Panc1 (cell line): ENCODE data around the gene TPCN1. TPM values are rescaled to one million over a fixed set of nuclear protein-coding genes. Genes with fewer than 3 reads are reported as not detected.

Source experiments
- ATAC-seq: fragments of 200-7000 bp; cut with Tn5 transposase; 2 replicates; pipeline ENCODE4 v1.9.1; 2020; ENCODE audit warnings: mild to moderate bottlenecking, moderate library complexity
- BruUV-seq: library from RNA; stranded (reverse); fragments of 400-500 nt; replicated peaks from 2 replicates; lab custom pipeline; 2021; lab: Mats Ljungman, UMichigan
- CTCF ChIA-PET: fragments of 300-600 bp; sonication (Branson Sonifier 250); formaldehyde crosslinking; loops from one replicate; lab custom pipeline; 2022; ENCODE audit warnings: antibody characterized with exemption; lab: Charles Lee
- POLR2A ChIA-PET: fragments of 300-600 bp; sonication (Branson Sonifier 250); formaldehyde crosslinking; loops from one replicate; lab custom pipeline; 2022; ENCODE audit warnings: antibody characterized with exemption; lab: Charles Lee
- DNase-seq: peaks from one replicate; pipeline ENCODE4 v3.0.0-alpha.2; 2010; ENCODE audit warnings: low read depth, low spot score
- H3K27ac ChIP-seq: 2 replicates; pipeline ENCODE4 v1.5.1; 2011; ENCODE audit warnings: mild to moderate bottlenecking, low read length, inconsistent platforms
- H3K27me3 ChIP-seq: fragments of 200-500 bp; sonication (Bioruptor generic); 2 replicates; pipeline ENCODE4 v1.6.0; 2014; ENCODE audit warnings: low read length, inconsistent platforms; ENCODE audit not compliant: control insufficient read depth, insufficient read depth
- H3K36me3 ChIP-seq: fragments of 200-500 bp; sonication (Bioruptor generic); 2 replicates; pipeline ENCODE4 v1.5.1; 2014; ENCODE audit warnings: inconsistent platforms, mild to moderate bottlenecking, low read length, moderate library complexity; ENCODE audit not compliant: control insufficient read depth, insufficient read depth
- H3K4me1 ChIP-seq: 2 replicates; pipeline ENCODE4 v1.5.1; 2011; ENCODE audit warnings: inconsistent platforms, mild to moderate bottlenecking, low read length, moderate library complexity; ENCODE audit not compliant: control insufficient read depth, insufficient read depth
- H3K4me3 ChIP-seq, 2 experiments: 2 replicates each; pipeline ENCODE4 v1.5.1; 2011 to 2012; ENCODE audit warnings: low read depth in 2 of 2, low read length in 2 of 2, mild to moderate bottlenecking in 2 of 2, inconsistent platforms in 1 of 2, moderate library complexity in 1 of 2
- H3K9me3 ChIP-seq: fragments of 200-500 bp; sonication (Bioruptor generic); 2 replicates; pipeline ENCODE4 v1.5.1; 2014; ENCODE audit warnings: low read depth, mild to moderate bottlenecking, inconsistent platforms, low read length, moderate library complexity; ENCODE audit not compliant: control insufficient read depth, insufficient read depth
- POLR2AphosphoS5 ChIP-seq: IDR thresholded peaks from 2 replicates; pipeline ENCODE4 v1.6.1; 2012; ENCODE audit warnings: mild to moderate bottlenecking, low read depth, low read length, moderate library complexity
- SIN3A ChIP-seq: IDR thresholded peaks from 2 replicates; pipeline ENCODE4 v1.6.1; 2012; ENCODE audit warnings: low read depth, mild to moderate bottlenecking, low read length, moderate library complexity, borderline replicate concordance; ENCODE audit not compliant: insufficient read depth
- TCF7L2 ChIP-seq: IDR thresholded peaks from 2 replicates; pipeline ENCODE4 v1.6.1; 2011; ENCODE audit warnings: mild to moderate bottlenecking, low read depth, low read length, inconsistent platforms
- in situ Hi-C: cut with HindIII; loops from 2 replicates; pipeline ENCODE4 v1.10.0; 2016; ENCODE audit warnings: low sequenced_read_pairs, low pct_unique_long_range_greater_than_20kb
- intact Hi-C: fragments of 100-400 bp; cut with micrococcal nuclease; formaldehyde crosslinking; loops from one replicate; pipeline ENCODE4 v1.10.0; 2022; ENCODE audit not compliant: unreplicated experiment
- total RNA-seq: library from RNA; stranded (reverse); gene quantifications from one replicate; pipeline ENCODE4 v1.2.1, GENCODE V29; 2021; ENCODE audit not compliant: unreplicated experiment
- TF ChIP-seq, protein P1 (sequence below): fragments of 450-650 bp; IDR thresholded peaks from 2 replicates; pipeline ENCODE4 v1.5.1; 2017; ENCODE audit warnings: mild to moderate bottlenecking
- TF ChIP-seq, protein P2 (sequence below), 2 experiments: IDR thresholded peaks; 2 replicates each; pipeline ENCODE4 v1.6.1; 2011 to 2012; ENCODE audit warnings: low read depth in 2 of 2, control low read depth in 1 of 2, low read length in 1 of 2, mild to moderate bottlenecking in 1 of 2, moderate library complexity in 1 of 2; ENCODE audit not compliant: insufficient read depth in 1 of 2

Gene TPCN1
- total RNA-seq, 1 experiment from 2014 or later: 75.2 TPM

DNA sequence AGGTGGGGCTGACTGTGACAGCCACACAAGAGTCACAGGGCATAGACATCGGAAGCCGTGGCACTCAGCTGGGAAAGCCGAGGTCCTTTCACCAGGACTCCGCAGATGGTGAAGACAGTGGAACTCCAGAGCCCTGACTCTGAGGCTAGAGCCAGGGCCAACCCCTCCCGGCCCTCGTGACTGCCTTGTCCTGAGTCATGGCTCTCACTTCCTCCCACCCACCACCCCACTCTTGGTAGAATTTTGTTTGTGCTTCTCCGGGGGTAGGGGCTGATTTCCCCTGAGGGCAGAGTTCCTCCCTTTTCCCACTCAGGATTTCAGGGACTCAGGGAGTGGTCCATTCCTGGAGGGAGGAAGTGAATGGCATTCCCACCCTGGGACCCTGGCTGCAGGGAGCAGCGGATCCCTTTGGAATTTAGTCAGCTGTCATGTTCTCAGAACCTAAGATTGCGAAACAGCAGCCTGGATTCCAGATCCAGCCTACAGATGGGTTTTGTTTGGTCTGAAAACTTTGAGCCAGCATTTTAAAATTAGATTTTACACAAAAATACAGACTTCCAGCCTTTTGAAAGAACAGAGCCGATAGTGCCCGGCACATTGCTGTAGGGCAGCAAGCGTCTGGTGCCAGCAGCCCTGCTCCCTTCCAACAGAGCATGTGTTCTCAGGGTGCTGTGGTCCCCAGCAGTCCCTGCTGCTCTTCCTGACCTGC, 50.7 kb downstream of the TPCN1 start:
- no peak for DNase-seq
- no peaks in the 10 kb centered on the region for H3K27me3 ChIP-seq
- H3K27ac ChIP-seq: no peak overlapping the region
- in situ Hi-C loops: no loop called here
- H3K4me3 ChIP-seq: no peak overlapping the region
- H3K4me1 ChIP-seq: no peaks in the 10 kb centered on the region
- ChIA-PET CTCF (no interaction called here), POLR2A (no interaction called here)
- no peak for TF ChIP-seq TCF7L2
- TF ChIP-seq, protein P1, sequence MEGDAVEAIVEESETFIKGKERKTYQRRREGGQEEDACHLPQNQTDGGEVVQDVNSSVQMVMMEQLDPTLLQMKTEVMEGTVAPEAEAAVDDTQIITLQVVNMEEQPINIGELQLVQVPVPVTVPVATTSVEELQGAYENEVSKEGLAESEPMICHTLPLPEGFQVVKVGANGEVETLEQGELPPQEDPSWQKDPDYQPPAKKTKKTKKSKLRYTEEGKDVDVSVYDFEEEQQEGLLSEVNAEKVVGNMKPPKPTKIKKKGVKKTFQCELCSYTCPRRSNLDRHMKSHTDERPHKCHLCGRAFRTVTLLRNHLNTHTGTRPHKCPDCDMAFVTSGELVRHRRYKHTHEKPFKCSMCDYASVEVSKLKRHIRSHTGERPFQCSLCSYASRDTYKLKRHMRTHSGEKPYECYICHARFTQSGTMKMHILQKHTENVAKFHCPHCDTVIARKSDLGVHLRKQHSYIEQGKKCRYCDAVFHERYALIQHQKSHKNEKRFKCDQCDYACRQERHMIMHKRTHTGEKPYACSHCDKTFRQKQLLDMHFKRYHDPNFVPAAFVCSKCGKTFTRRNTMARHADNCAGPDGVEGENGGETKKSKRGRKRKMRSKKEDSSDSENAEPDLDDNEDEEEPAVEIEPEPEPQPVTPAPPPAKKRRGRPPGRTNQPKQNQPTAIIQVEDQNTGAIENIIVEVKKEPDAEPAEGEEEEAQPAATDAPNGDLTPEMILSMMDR: no peak
- no peak for TF ChIP-seq POLR2AphosphoS5
- TF ChIP-seq SIN3A: no peak
- TF ChIP-seq, protein P2, sequence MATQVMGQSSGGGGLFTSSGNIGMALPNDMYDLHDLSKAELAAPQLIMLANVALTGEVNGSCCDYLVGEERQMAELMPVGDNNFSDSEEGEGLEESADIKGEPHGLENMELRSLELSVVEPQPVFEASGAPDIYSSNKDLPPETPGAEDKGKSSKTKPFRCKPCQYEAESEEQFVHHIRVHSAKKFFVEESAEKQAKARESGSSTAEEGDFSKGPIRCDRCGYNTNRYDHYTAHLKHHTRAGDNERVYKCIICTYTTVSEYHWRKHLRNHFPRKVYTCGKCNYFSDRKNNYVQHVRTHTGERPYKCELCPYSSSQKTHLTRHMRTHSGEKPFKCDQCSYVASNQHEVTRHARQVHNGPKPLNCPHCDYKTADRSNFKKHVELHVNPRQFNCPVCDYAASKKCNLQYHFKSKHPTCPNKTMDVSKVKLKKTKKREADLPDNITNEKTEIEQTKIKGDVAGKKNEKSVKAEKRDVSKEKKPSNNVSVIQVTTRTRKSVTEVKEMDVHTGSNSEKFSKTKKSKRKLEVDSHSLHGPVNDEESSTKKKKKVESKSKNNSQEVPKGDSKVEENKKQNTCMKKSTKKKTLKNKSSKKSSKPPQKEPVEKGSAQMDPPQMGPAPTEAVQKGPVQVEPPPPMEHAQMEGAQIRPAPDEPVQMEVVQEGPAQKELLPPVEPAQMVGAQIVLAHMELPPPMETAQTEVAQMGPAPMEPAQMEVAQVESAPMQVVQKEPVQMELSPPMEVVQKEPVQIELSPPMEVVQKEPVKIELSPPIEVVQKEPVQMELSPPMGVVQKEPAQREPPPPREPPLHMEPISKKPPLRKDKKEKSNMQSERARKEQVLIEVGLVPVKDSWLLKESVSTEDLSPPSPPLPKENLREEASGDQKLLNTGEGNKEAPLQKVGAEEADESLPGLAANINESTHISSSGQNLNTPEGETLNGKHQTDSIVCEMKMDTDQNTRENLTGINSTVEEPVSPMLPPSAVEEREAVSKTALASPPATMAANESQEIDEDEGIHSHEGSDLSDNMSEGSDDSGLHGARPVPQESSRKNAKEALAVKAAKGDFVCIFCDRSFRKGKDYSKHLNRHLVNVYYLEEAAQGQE (IDR thresholded peaks at IDR 0.05; ENCODE audit: insufficient read depth in 1 of 2, low read depth in 2 of 2, low read length in 1 of 2): no peak
- no peak for ATAC-seq
- intact Hi-C loops: no loop called here
- H3K36me3 ChIP-seq: no peaks in the 10 kb centered on the region
- BruUV-seq: no TSS peak
- no peaks in the 10 kb centered on the region for H3K9me3 ChIP-seq

DNA sequence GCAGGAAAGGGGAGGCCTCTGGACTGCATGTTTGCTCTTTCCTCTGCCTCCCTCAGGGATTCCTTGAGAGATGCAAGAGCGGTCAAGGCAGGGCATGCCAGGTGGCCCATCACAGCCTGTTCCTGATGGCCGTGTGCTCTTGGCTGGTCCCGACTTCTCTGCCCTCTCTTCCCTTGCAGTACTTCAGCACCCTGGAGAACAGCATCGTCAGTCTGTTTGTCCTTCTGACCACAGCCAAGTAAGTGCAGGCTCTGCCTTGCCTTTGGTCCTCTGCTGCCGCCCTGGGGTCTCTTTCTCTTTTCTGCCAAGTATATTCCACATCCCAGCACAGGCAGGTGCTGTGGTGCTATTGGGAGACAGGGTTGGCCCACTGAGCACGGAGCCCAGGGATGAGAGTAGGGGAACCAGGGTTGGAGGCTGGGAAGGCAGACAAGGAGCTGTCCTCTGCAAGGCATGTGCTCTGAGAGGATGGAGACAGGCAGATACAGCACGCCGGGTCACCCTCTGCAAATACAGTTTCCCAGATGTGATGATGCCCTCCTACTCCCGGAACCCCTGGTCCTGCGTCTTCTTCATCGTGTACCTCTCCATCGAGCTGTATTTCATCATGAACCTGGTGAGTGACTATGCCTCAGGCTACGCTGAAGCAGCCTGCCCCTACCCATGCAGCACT, 51.9 kb downstream of the TPCN1 start:
- intact Hi-C loops (no loop called here), in situ Hi-C loops (no loop called here)
- H3K4me3 ChIP-seq: no peak overlapping the region
- no peaks in the 10 kb centered on the region for H3K4me1 ChIP-seq
- H3K36me3 ChIP-seq: no peaks in the 10 kb centered on the region
- no TSS peak for BruUV-seq
- H3K27me3 ChIP-seq: no peaks in the 10 kb centered on the region
- CTCF ChIA-PET: no interaction called here
- H3K27ac ChIP-seq: no peak overlapping the region
- no peaks in the 10 kb centered on the region for H3K9me3 ChIP-seq
- TF ChIP-seq POLR2AphosphoS5 (no peak), SIN3A (no peak)
- TF ChIP-seq, protein P2 (IDR thresholded peaks at IDR 0.05; ENCODE audit: insufficient read depth in 1 of 2, low read depth in 2 of 2, low read length in 1 of 2): peak; percentile 55 to 58; a peak in 2 of 4 replicates
- POLR2A ChIA-PET: interaction anchor here (0.6 kb wide), 1 partner anchor 276 kb away, joined by 3 read pairs; no protein-coding TSS in a partner anchor
- DNase-seq (no peak), ATAC-seq (no peak)
